Esophagus muscularis mucosa (tissue), 3 donors: ENCODE data around the gene WDR91.

ENCODE experiments used
- POLR2AphosphoS5 ChIP-seq, 2 donors: sonication (generic); formaldehyde crosslinking; IDR thresholded peaks; one replicate each; pipeline ENCODE4 v1.6.1; 2017; ENCODE audit warnings: antibody characterized with exemption in 2 of 2
- TF ChIP-seq, protein P1 (sequence below), 3 experiments: fragments of 200-600 bp in 2 of 3; fragments of 450-650 bp in 1 of 3; sonication (generic) in 2 of 3; IDR thresholded peaks; one replicate each; pipeline ENCODE4 v1.5.1; 2017 to 2019; ENCODE audit warnings: antibody characterized with exemption in 3 of 3, mild to moderate bottlenecking in 2 of 3, moderate library complexity in 1 of 3

DNA sequence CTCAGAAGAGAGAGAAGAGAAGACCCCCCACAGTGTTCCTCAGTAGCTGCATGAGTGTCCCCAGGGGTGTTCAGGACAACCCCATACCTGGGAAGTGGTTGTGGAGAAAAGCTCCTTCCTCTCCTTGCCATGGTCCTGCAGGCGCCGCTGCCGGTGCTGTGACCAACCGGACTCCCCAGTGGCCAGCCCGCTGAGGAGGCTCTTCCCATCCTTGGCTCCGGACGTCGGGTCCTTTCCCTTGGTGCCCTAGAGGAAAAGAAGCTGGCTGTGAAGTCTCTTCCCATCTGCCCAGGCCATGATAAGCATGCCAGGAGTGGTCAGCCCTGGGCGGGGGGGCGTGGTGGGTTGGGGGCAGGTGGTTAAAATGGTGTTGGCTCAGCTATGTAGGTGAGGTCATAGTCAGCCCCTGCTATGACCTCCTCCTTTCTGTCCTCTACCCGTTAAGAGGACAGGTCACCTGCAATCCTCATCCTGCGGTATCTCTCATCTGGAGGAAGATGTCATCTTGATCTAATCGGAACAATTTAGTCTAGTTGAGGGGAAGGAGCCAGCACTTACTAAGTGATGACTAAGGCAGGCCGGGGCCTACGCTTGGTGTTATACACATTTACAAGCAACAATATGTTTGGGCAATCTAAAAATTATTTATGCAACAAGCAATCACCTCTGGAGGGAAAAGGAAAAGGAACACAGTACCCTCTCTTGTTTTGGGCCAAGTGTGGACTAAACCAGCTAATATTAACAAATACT, 13.2 kb downstream of the WDR91 start:
- TF ChIP-seq POLR2AphosphoS5 (IDR thresholded peaks at IDR 0.05): no peak
- TF ChIP-seq, protein P1, sequence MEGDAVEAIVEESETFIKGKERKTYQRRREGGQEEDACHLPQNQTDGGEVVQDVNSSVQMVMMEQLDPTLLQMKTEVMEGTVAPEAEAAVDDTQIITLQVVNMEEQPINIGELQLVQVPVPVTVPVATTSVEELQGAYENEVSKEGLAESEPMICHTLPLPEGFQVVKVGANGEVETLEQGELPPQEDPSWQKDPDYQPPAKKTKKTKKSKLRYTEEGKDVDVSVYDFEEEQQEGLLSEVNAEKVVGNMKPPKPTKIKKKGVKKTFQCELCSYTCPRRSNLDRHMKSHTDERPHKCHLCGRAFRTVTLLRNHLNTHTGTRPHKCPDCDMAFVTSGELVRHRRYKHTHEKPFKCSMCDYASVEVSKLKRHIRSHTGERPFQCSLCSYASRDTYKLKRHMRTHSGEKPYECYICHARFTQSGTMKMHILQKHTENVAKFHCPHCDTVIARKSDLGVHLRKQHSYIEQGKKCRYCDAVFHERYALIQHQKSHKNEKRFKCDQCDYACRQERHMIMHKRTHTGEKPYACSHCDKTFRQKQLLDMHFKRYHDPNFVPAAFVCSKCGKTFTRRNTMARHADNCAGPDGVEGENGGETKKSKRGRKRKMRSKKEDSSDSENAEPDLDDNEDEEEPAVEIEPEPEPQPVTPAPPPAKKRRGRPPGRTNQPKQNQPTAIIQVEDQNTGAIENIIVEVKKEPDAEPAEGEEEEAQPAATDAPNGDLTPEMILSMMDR (IDR thresholded peaks at IDR 0.05): no peak
